ENCODE data around the gene EXOSC6. TPM values are rescaled to one million over a fixed set of nuclear protein-coding genes. Genes with fewer than 3 reads are reported as not detected.
A peak's percentile ranks its signal among the peaks of the same experiment; 100 is the strongest.
"Not testable (repeated sequence)": the region's sequence is repeated elsewhere in the genome, so short reads cannot be mapped to it uniquely, and the experiment has no call there.

Gene EXOSC6
- total RNA-seq, 3 donors from 2014 or later (not counting 1 experiment from before 2014, with no cell fraction given): 26.4 to 27.6 (median 27.3) TPM

GRCh38 chr16:70295634-70296033, 43.9 kb upstream of the EXOSC6 start:
- H3K27me3 ChIP-seq (ENCODE audit: control insufficient read depth, insufficient read depth, low read length): no peaks in the 10 kb centered on the region
- H3K9me3 ChIP-seq (ENCODE audit: control insufficient read depth, insufficient read depth, low read length): no peaks in the 10 kb centered on the region
- Mint-ChIP-seq H3K36me3 (peaks cover under 1% of the 10 kb centered on the region), H3K4me3 (no peak overlapping the region), H3K9me3 (no peaks in the 10 kb centered on the region), H3K27ac (no peak overlapping the region), H3K4me1 (peaks cover 22 to 23% of the 10 kb centered on the region in 2 donors), H3K27me3 (ENCODE audit: low read depth in 2 of 2) (no peaks in the 10 kb centered on the region)
- ATAC-seq: no peak
- intact Hi-C loops (cut with micrococcal nuclease): loop anchor here (5.0 kb wide), 1 partner anchor 48 kb away; no protein-coding TSS in a partner anchor
- no peak for DNase-seq
- no peak overlapping the region for H3K27ac ChIP-seq (ENCODE audit: low read length)
- H3K4me1 ChIP-seq (ENCODE audit: control insufficient read depth, insufficient read depth, low read length): peaks cover 16% of the 10 kb centered on the region
- TF ChIP-seq CTCF (IDR thresholded peaks at IDR 0.05): no peak
- H3K4me3 ChIP-seq (ENCODE audit: low read length): no peak overlapping the region
- no peaks in the 10 kb centered on the region for H3K36me3 ChIP-seq (ENCODE audit: control insufficient read depth, insufficient read depth, low read length)

- TF ChIP-seq CTCF (IDR thresholded peaks at IDR 0.05): no peak
- no peaks in the 10 kb centered on the region for H3K36me3 ChIP-seq (ENCODE audit: control insufficient read depth, insufficient read depth, low read length)
- Mint-ChIP-seq H3K27me3 (ENCODE audit: low read depth in 2 of 2) (no peaks in the 10 kb centered on the region), H3K27ac (no peak overlapping the region), H3K36me3 (no peaks in the 10 kb centered on the region), H3K4me3 (no peak overlapping the region), H3K4me1 (peaks cover 14 to 17% of the 10 kb centered on the region in 2 donors), H3K9me3 (no peaks in the 10 kb centered on the region)
- WGBS (ENCODE audit: insufficient coverage): 96% methylated on average over 28 of the region's 28 CpGs
- H3K27me3 ChIP-seq (ENCODE audit: control insufficient read depth, insufficient read depth, low read length): no peaks in the 10 kb centered on the region
- H3K27ac ChIP-seq (ENCODE audit: low read length): no peak overlapping the region
- DNase-seq (no peak), ATAC-seq (no peak)
- H3K4me3 ChIP-seq (ENCODE audit: low read length): no peak overlapping the region
- intact Hi-C loops (cut with micrococcal nuclease): loop anchor here (5.0 kb wide), 1 partner anchor 47 kb away; no protein-coding TSS in a partner anchor
- no peaks in the 10 kb centered on the region for H3K9me3 ChIP-seq (ENCODE audit: control insufficient read depth, insufficient read depth, low read length)
- H3K4me1 ChIP-seq (ENCODE audit: control insufficient read depth, insufficient read depth, low read length): peaks cover 12% of the 10 kb centered on the region
Observed at GRCh38 chr16:70294385-70295025, 42.8 kb upstream of the EXOSC6 start.

- H3K27me3 ChIP-seq (ENCODE audit: control insufficient read depth, insufficient read depth, low read length); DNase-seq; H3K9me3 ChIP-seq (ENCODE audit: control insufficient read depth, insufficient read depth, low read length); ATAC-seq; H3K4me3 ChIP-seq (ENCODE audit: low read length); H3K27ac Mint-ChIP-seq; H3K9me3 Mint-ChIP-seq; H3K27me3 Mint-ChIP-seq (ENCODE audit: low read depth in 2 of 2); H3K4me3 Mint-ChIP-seq; intact Hi-C loops (cut with micrococcal nuclease); H3K27ac ChIP-seq (ENCODE audit: low read length); H3K36me3 Mint-ChIP-seq; H3K36me3 ChIP-seq (ENCODE audit: control insufficient read depth, insufficient read depth, low read length): not testable (repeated sequence)
- peaks cover 16 to 18% of the 10 kb centered on the region in 2 donors for H3K4me1 Mint-ChIP-seq
- 100% methylated on average over 6 of the region's 11 CpGs for WGBS (ENCODE audit: insufficient coverage)
- peaks cover 16% of the 10 kb centered on the region for H3K4me1 ChIP-seq (ENCODE audit: control insufficient read depth, insufficient read depth, low read length)
Observed at GRCh38 chr16:70292148-70292547, 40.4 kb upstream of the EXOSC6 start.

- Histone ChIP-seq H3K27ac (ENCODE audit: low read length) (no peak overlapping the region), H3K4me3 (ENCODE audit: low read length) (no peak overlapping the region), H3K4me1 (ENCODE audit: control insufficient read depth, insufficient read depth, low read length) (peaks cover 16% of the 10 kb centered on the region), H3K36me3 (ENCODE audit: control insufficient read depth, insufficient read depth, low read length) (no peaks in the 10 kb centered on the region), H3K27me3 (ENCODE audit: control insufficient read depth, insufficient read depth, low read length) (no peaks in the 10 kb centered on the region), H3K9me3 (ENCODE audit: control insufficient read depth, insufficient read depth, low read length) (no peaks in the 10 kb centered on the region)
- Mint-ChIP-seq H3K4me1 (peaks cover 16 to 18% of the 10 kb centered on the region in 2 donors), H3K27me3 (ENCODE audit: low read depth in 2 of 2) (no peaks in the 10 kb centered on the region), H3K9me3 (no peaks in the 10 kb centered on the region), H3K36me3 (no peaks in the 10 kb centered on the region), H3K27ac (peak overlapping the region in 1 of 2 donors; percentile 97), H3K4me3 (no peak overlapping the region)
- no peak for TF ChIP-seq CTCF (IDR thresholded peaks at IDR 0.05)
- no peak for DNase-seq
- ATAC-seq: no peak
- intact Hi-C loops (cut with micrococcal nuclease): no loop called here
Observed at GRCh38 chr16:70290949-70291519, 39.3 kb upstream of the EXOSC6 start.

Measured in natural killer cell (primary cell).